ENCODE results near the gene UNK. TPM values are rescaled to one million over a fixed set of nuclear protein-coding genes. Genes with fewer than 3 reads are reported as not detected.

The UNK gene
- total and polyA plus RNA-seq, 9 of the 15 experiments (the other 6 are each of a cell fraction or from before 2014, with no cell fraction given): 12.8 to 38.6 (median 24.8) TPM

- peak; percentile 83; the same call in 1 of the 2 replicates for TF ChIP-seq CBFB (CRISPR knock-in tag; IDR thresholded peaks at IDR 0.05)
- peak; percentile 21; the same call in 1 of the 2 replicates for TF ChIP-seq GATAD2B (IDR thresholded peaks at IDR 0.05; ENCODE audit: borderline replicate concordance)
- TF ChIP-seq TBP (optimal IDR thresholded peaks at IDR 0.05; ENCODE audit: low read depth, low read length): peak; percentile 79
- TF ChIP-seq FOS (IDR thresholded peaks at IDR 0.05; ENCODE audit: extremely low read depth, insufficient read length): no peak
- peak in 1 of 2 experiments; percentile 48; a peak in 1 of 4 replicates for TF ChIP-seq TRIM24 (IDR thresholded peaks at IDR 0.05)
- peak; percentile 29 for TF ChIP-seq CHD1 (IDR thresholded peaks at IDR 0.05; ENCODE audit: low read length)
- peak; percentile 73 for TF ChIP-seq NCOR1 (IDR thresholded peaks at IDR 0.05)
- peak; percentile 31; the same call in 1 of the 2 replicates for TF ChIP-seq GATAD2A (IDR thresholded peaks at IDR 0.05)
- no peak for TF ChIP-seq MAFK (IDR thresholded peaks at IDR 0.05; ENCODE audit: low read length)
- 0 out of 2 replicates have a peak, but pooled peaks have one; percentile 48 for TF ChIP-seq TEAD4 (IDR thresholded peaks at IDR 0.05; ENCODE audit: low read length)
- TF ChIP-seq TEAD4 (CRISPR knock-in tag; IDR thresholded peaks at IDR 0.05; ENCODE audit: borderline replicate concordance): no peak
- TF ChIP-seq TCF7L2 (IDR thresholded peaks at IDR 0.05; ENCODE audit: low read depth, low read length): no peak
- TF ChIP-seq NBN (IDR thresholded peaks at IDR 0.05; ENCODE audit: low read depth): peak; percentile 94
- TF ChIP-seq ZBTB1 (CRISPR knock-in tag; IDR thresholded peaks at IDR 0.05; ENCODE audit: borderline replicate concordance, low read depth): no peak
- peak; percentile 90 for TF ChIP-seq RNF2 (IDR thresholded peaks at IDR 0.05)
- TF ChIP-seq POLR2A (conservative IDR thresholded peaks at IDR 0.05): peak; percentile 68
- TF ChIP-seq ZNF740 (CRISPR knock-in tag; IDR thresholded peaks at IDR 0.05): peak; percentile 73; the same call in 1 of the 2 replicates
- TF ChIP-seq ZNF740 (tag; IDR thresholded peaks at IDR 0.05): no peak
- TF ChIP-seq FOXP4 (CRISPR knock-in tag; IDR thresholded peaks at IDR 0.05; ENCODE audit: borderline replicate concordance): peak; percentile 84; the same call in 1 of the 2 replicates
- peak; percentile 86 for TF ChIP-seq LEF1 (IDR thresholded peaks at IDR 0.05)
- peak; percentile 50 to 69; a peak in 3 of 4 replicates for TF ChIP-seq MNT (conservative IDR thresholded peaks at IDR 0.05)
- no peak for TF ChIP-seq PBX2 (CRISPR knock-in tag; IDR thresholded peaks at IDR 0.05; ENCODE audit: low read depth)
- TF ChIP-seq PBX2 (tag; conservative IDR thresholded peaks at IDR 0.05; ENCODE audit: low read depth): peak; percentile 70; the same call in 1 of the 2 replicates
- peak; percentile 43; the same call in 1 of the 2 replicates for TF ChIP-seq NFIC (IDR thresholded peaks at IDR 0.05)
Measured at GRCh38 chr17:75845058-75845711, 60.6 kb downstream of the UNK start (continued).
